Mesenchymal stem cell (in vitro differentiated cells and primary cell): Measurements from ENCODE around the gene RPS6KA5.
"Not testable (repeated sequence)": the region's sequence is repeated elsewhere in the genome, so short reads cannot be mapped to it uniquely, and the experiment has no call there.

Experiments used
- DNase-seq: peaks from one replicate; pipeline ENCODE4 v3.0.0-alpha.2; 2013
- H2AFZ ChIP-seq: one replicate; pipeline ENCODE4 v1.6.1; 2013; ENCODE audit warnings: low read depth, mild to moderate bottlenecking, control low read depth, inconsistent platforms, low read length, moderate library complexity
- H2AK5ac ChIP-seq: 2 replicates; pipeline ENCODE4 v1.6.1; 2013; ENCODE audit warnings: low read length, moderate library complexity, mild to moderate bottlenecking, inconsistent platforms; ENCODE audit not compliant: severe bottlenecking
- H2BK120ac ChIP-seq: one replicate; pipeline ENCODE4 v1.6.1; 2013; ENCODE audit warnings: low read depth, mild to moderate bottlenecking, inconsistent platforms, low read length, moderate library complexity
- H2BK12ac ChIP-seq, 2 experiments: one replicate each; pipeline ENCODE4 v1.6.1; 2013; ENCODE audit warnings: inconsistent platforms in 2 of 2, low read length in 2 of 2, mild to moderate bottlenecking in 2 of 2, moderate library complexity in 2 of 2, control low read depth in 1 of 2
- H2BK15ac ChIP-seq: one replicate; pipeline ENCODE4 v1.6.1; 2013; ENCODE audit warnings: mild to moderate bottlenecking, low read depth, inconsistent platforms; ENCODE audit not compliant: poor library complexity, severe bottlenecking
- H2BK5ac ChIP-seq: 2 replicates; pipeline ENCODE4 v1.6.1; 2013; ENCODE audit warnings: low read depth, mild to moderate bottlenecking, low read length, control low read depth, inconsistent platforms; ENCODE audit not compliant: poor library complexity, severe bottlenecking
- H3K14ac ChIP-seq, 2 experiments: one replicate each; pipeline ENCODE4 v1.6.1; 2013; ENCODE audit warnings: inconsistent platforms in 2 of 2, low read length in 2 of 2, control low read depth in 1 of 2, mild to moderate bottlenecking in 1 of 2, moderate library complexity in 1 of 2
- H3K18ac ChIP-seq, 2 experiments: one replicate each; pipeline ENCODE4 v1.6.1; 2013; ENCODE audit warnings: inconsistent platforms in 2 of 2, low read length in 2 of 2, control low read depth in 1 of 2, low read depth in 1 of 2, mild to moderate bottlenecking in 1 of 2
- H3K23ac ChIP-seq, 2 experiments: one replicate each; pipeline ENCODE4 v1.6.1; 2013; ENCODE audit warnings: inconsistent platforms in 2 of 2, low read length in 2 of 2, mild to moderate bottlenecking in 2 of 2, moderate library complexity in 2 of 2, control low read depth in 1 of 2
- H3K27ac ChIP-seq: 2 replicates; pipeline ENCODE4 v1.5.1; 2013; ENCODE audit warnings: mild to moderate bottlenecking, moderate library complexity, low read length, control low read depth, inconsistent platforms; ENCODE audit not compliant: poor library complexity, severe bottlenecking
- H3K27me3 ChIP-seq, 2 experiments: 2 replicates each; pipeline versions ENCODE4 v1.6.1 to v1.7.0; 2013; ENCODE audit warnings: low read length in 2 of 2, mild to moderate bottlenecking in 2 of 2, moderate library complexity in 2 of 2, control low read depth in 1 of 2, inconsistent platforms in 1 of 2; ENCODE audit not compliant: control insufficient read depth in 1 of 2, insufficient read depth in 1 of 2
- H3K36me3 ChIP-seq, 2 experiments: 2 replicates each; pipeline versions ENCODE4 v1.6.1 to v1.7.0; 2013; ENCODE audit warnings: low read length in 2 of 2, control low read depth in 1 of 2, inconsistent platforms in 1 of 2, low read depth in 1 of 2, mild to moderate bottlenecking in 1 of 2; ENCODE audit not compliant: insufficient read depth in 2 of 2, control insufficient read depth in 1 of 2
- H3K4ac ChIP-seq, 2 experiments: one replicate each; pipeline ENCODE4 v1.6.1; 2013; ENCODE audit warnings: inconsistent platforms in 2 of 2, low read length in 2 of 2, mild to moderate bottlenecking in 2 of 2, moderate library complexity in 2 of 2, control low read depth in 1 of 2, low read depth in 1 of 2
- H3K4me1 ChIP-seq: 2 replicates; pipeline ENCODE4 v1.6.1; 2013; ENCODE audit warnings: low read depth, low read length, control low read depth; ENCODE audit not compliant: control insufficient read depth, insufficient read depth
- H3K4me2 ChIP-seq: 2 replicates; pipeline ENCODE4 v1.6.1; 2013; ENCODE audit warnings: low read length, mild to moderate bottlenecking, inconsistent platforms; ENCODE audit not compliant: poor library complexity, severe bottlenecking
- H3K4me3 ChIP-seq, 2 experiments: 2 replicates each; pipeline versions ENCODE4 v1.5.1 to v1.7.0; 2013; ENCODE audit warnings: low read length in 2 of 2, mild to moderate bottlenecking in 2 of 2, control low read depth in 1 of 2, low read depth in 1 of 2; ENCODE audit not compliant: insufficient read depth in 1 of 2
- H3K79me1 ChIP-seq: replicated peaks from 2 replicates; pipeline ENCODE4 v1.6.1; 2013; ENCODE audit warnings: mild to moderate bottlenecking, control low read depth, low read length, inconsistent platforms; ENCODE audit not compliant: poor library complexity, severe bottlenecking
- H3K9ac ChIP-seq: 2 replicates; pipeline ENCODE4 v1.7.0; 2013; ENCODE audit warnings: mild to moderate bottlenecking, low read length, moderate library complexity
- H3K9me3 ChIP-seq: 2 replicates; pipeline ENCODE4 v1.7.0; 2013; ENCODE audit warnings: mild to moderate bottlenecking, low read length; ENCODE audit not compliant: control insufficient read depth
- H4K8ac ChIP-seq: one replicate; pipeline ENCODE4 v1.6.1; 2013; ENCODE audit warnings: inconsistent platforms, mild to moderate bottlenecking, low read length, moderate library complexity
- H4K91ac ChIP-seq: one replicate; pipeline ENCODE4 v1.6.1; 2013; ENCODE audit warnings: mild to moderate bottlenecking, low read length, inconsistent platforms
- WGBS: methylation state at CpG from one replicate; pipeline ENCODE4 v1.1.7; 2013; ENCODE audit warnings: mixed read lengths; 5-methylcytosine and 5-hydroxymethylcytosine counted together

RPS6KA5 gene

GRCh38 chr14:90829677-90830076, 230.8 kb downstream of the RPS6KA5 start:
- no peak overlapping the region for H3K4me3 ChIP-seq
- WGBS: 100% methylated on average over 3 of the region's 4 CpGs
- peak overlapping the region; percentile 61 for H4K91ac ChIP-seq
- peaks cover 6 to 8% of the 10 kb centered on the region in 2 experiments for H3K27me3 ChIP-seq
- peaks cover 7% of the 10 kb centered on the region for H3K4me1 ChIP-seq
- H2AK5ac ChIP-seq: no peak overlapping the region
- no peak overlapping the region for H3K23ac ChIP-seq
- no peak overlapping the region for H2AFZ ChIP-seq
- no peak overlapping the region for H3K4me2 ChIP-seq
- peak overlapping the region in 1 of 2 experiments; percentile 0 for H2BK12ac ChIP-seq
- H3K79me1 ChIP-seq: no peaks in the 10 kb centered on the region
- H2BK120ac ChIP-seq: no peak overlapping the region
- H2BK5ac ChIP-seq: no peak overlapping the region
- no peak overlapping the region for H3K14ac ChIP-seq
- H3K36me3 ChIP-seq: no peaks in the 10 kb centered on the region
- no peak overlapping the region for H2BK15ac ChIP-seq
- H3K18ac ChIP-seq: no peak overlapping the region
- H3K4ac ChIP-seq: no peak overlapping the region
- no peak overlapping the region for H4K8ac ChIP-seq
- no peak for DNase-seq
- no peaks in the 10 kb centered on the region for H3K9me3 ChIP-seq
- H3K9ac ChIP-seq: no peak overlapping the region
- no peak overlapping the region for H3K27ac ChIP-seq

GRCh38 chr14:90828642-90829487, 231.6 kb downstream of the RPS6KA5 start:
- Histone ChIP-seq H3K23ac (no peak overlapping the region), H2BK5ac (no peak overlapping the region), H2BK15ac (peak overlapping the region; percentile 90), H2BK120ac (no peak overlapping the region), H3K27me3 (peaks cover 6 to 8% of the 10 kb centered on the region in 2 experiments), H3K9me3 (peaks cover 5% of the 10 kb centered on the region), H3K4me1 (peaks cover 7% of the 10 kb centered on the region), H3K4me2 (no peak overlapping the region), H3K27ac (no peak overlapping the region), H3K18ac (peak overlapping the region in 1 of 2 experiments; percentile 14), H3K4ac (peak overlapping the region in 1 of 2 experiments; percentile 79), H3K79me1 (no peaks in the 10 kb centered on the region), H4K8ac (peak overlapping the region; percentile 91), H4K91ac (no peak overlapping the region), H2AFZ (no peak overlapping the region), H2BK12ac (peak overlapping the region in 1 of 2 experiments; percentile 41), H3K9ac (peak overlapping the region; percentile 83), H3K36me3 (no peaks in the 10 kb centered on the region), H3K4me3 (peak overlapping the region in 1 of 2 experiments; percentile 67), H2AK5ac (no peak overlapping the region), H3K14ac (no peak overlapping the region)
- WGBS: 89% methylated on average over 17 of the region's 17 CpGs
- peak; percentile 57 for DNase-seq

- no peak overlapping the region for H3K27ac ChIP-seq
- peak overlapping the region; percentile 92 for H3K4me2 ChIP-seq
- peak overlapping the region; percentile 96 for H2AFZ ChIP-seq
- peaks cover 7% of the 10 kb centered on the region for H3K4me1 ChIP-seq
- no peak overlapping the region for H3K14ac ChIP-seq
- no peaks in the 10 kb centered on the region for H3K36me3 ChIP-seq
- peak overlapping the region in 1 of 2 experiments; percentile 40 for H3K18ac ChIP-seq
- peaks cover 9% of the 10 kb centered on the region for H3K9me3 ChIP-seq
- H2BK120ac ChIP-seq: no peak overlapping the region
- no peaks in the 10 kb centered on the region for H3K79me1 ChIP-seq
- peak overlapping the region; percentile 67 for H2BK15ac ChIP-seq
- H3K4ac ChIP-seq: peak overlapping the region in 1 of 2 experiments; percentile 79
- no peak overlapping the region for H2BK12ac ChIP-seq
- H2BK5ac ChIP-seq: no peak overlapping the region
- H4K8ac ChIP-seq: peak overlapping the region; percentile 91
- no peak overlapping the region for H2AK5ac ChIP-seq
- DNase-seq: peak; percentile 87
- WGBS: 10% methylated on average over 37 of the region's 42 CpGs
- H3K9ac ChIP-seq: peak overlapping the region; percentile 85
- H3K4me3 ChIP-seq: peak overlapping the region in 1 of 2 experiments; percentile 82
- no peak overlapping the region for H3K23ac ChIP-seq
- peaks cover 6 to 8% of the 10 kb centered on the region in 2 experiments for H3K27me3 ChIP-seq
- H4K91ac ChIP-seq: no peak overlapping the region
Observed at GRCh38 chr14:90827919-90828610, 232.4 kb downstream of the RPS6KA5 start.

- not testable (repeated sequence) for H3K4me2 ChIP-seq, H4K91ac ChIP-seq, H3K9ac ChIP-seq, H2BK120ac ChIP-seq, H3K36me3 ChIP-seq, H3K23ac ChIP-seq, H3K9me3 ChIP-seq, H3K79me1 ChIP-seq, H3K4me3 ChIP-seq, H4K8ac ChIP-seq, H2BK12ac ChIP-seq, H2AK5ac ChIP-seq, H3K18ac ChIP-seq, H3K4ac ChIP-seq, H3K14ac ChIP-seq, H2AFZ ChIP-seq, H2BK5ac ChIP-seq, H3K27ac ChIP-seq, H2BK15ac ChIP-seq, DNase-seq
- Histone ChIP-seq H3K27me3 (peaks cover 0 to 14% of the 10 kb centered on the region in 2 experiments), H3K4me1 (peaks cover 10% of the 10 kb centered on the region)
- 93% methylated on average over 4 of the region's 4 CpGs for WGBS
Observed at GRCh38 chr14:90823542-90823941, 236.9 kb downstream of the RPS6KA5 start.
